ENCODE measurements around the gene QPCT.

DNA sequence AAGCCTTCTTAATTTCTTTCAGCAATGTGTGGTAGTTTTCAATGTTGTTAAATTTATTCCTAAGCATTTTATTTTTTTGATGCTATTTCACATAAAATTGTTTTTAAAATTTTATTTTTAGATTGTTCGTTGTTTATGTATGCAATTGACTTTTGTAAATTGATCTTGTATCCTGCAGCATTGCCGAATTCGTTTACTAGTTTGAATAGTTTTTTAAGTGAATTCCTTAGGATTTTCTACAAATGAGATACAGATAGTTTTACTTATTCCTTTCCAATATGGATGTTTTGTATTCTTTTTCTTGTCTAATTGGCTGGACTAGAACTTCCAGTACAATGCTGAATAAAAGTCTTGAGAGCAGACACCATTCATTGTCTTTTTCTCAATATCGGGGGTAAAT lies 55.6 kb downstream of the QPCT start:
- TF ChIP-seq, protein P1, sequence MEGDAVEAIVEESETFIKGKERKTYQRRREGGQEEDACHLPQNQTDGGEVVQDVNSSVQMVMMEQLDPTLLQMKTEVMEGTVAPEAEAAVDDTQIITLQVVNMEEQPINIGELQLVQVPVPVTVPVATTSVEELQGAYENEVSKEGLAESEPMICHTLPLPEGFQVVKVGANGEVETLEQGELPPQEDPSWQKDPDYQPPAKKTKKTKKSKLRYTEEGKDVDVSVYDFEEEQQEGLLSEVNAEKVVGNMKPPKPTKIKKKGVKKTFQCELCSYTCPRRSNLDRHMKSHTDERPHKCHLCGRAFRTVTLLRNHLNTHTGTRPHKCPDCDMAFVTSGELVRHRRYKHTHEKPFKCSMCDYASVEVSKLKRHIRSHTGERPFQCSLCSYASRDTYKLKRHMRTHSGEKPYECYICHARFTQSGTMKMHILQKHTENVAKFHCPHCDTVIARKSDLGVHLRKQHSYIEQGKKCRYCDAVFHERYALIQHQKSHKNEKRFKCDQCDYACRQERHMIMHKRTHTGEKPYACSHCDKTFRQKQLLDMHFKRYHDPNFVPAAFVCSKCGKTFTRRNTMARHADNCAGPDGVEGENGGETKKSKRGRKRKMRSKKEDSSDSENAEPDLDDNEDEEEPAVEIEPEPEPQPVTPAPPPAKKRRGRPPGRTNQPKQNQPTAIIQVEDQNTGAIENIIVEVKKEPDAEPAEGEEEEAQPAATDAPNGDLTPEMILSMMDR (IDR thresholded peaks at IDR 0.05), result no peak
- no peak for TF ChIP-seq POLR2A (IDR thresholded peaks at IDR 0.05)
